ENCODE measurements around the gene NOP16.

DNA sequence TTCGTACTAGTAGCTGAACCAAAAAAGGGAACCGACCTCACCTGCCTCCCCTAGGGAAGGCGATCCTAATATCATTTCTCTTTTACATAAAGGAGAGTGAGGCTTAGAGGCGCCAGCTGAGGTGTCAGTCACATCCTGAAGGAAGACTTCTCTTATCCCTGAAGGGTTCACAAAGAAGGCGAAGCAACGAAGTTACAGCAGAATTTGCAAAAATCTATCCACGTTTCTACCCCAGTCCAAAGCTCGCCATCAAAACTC is 26.2 kb downstream of the NOP16 start:
- TF ChIP-seq, protein P1, sequence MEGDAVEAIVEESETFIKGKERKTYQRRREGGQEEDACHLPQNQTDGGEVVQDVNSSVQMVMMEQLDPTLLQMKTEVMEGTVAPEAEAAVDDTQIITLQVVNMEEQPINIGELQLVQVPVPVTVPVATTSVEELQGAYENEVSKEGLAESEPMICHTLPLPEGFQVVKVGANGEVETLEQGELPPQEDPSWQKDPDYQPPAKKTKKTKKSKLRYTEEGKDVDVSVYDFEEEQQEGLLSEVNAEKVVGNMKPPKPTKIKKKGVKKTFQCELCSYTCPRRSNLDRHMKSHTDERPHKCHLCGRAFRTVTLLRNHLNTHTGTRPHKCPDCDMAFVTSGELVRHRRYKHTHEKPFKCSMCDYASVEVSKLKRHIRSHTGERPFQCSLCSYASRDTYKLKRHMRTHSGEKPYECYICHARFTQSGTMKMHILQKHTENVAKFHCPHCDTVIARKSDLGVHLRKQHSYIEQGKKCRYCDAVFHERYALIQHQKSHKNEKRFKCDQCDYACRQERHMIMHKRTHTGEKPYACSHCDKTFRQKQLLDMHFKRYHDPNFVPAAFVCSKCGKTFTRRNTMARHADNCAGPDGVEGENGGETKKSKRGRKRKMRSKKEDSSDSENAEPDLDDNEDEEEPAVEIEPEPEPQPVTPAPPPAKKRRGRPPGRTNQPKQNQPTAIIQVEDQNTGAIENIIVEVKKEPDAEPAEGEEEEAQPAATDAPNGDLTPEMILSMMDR (IDR thresholded peaks at IDR 0.05) = no peak
- TF ChIP-seq POLR2A (IDR thresholded peaks at IDR 0.05) = no peak

Measured in Peyer's patch (tissue), 4 donors.